ENCODE data around the gene PCSK6. TPM values are rescaled to one million over a fixed set of nuclear protein-coding genes. Genes with fewer than 3 reads are reported as not detected.

PCSK6 gene
- total and polyA plus RNA-seq, 8 donors: 2.8 to 91.5 (median 17.8) TPM

DNA sequence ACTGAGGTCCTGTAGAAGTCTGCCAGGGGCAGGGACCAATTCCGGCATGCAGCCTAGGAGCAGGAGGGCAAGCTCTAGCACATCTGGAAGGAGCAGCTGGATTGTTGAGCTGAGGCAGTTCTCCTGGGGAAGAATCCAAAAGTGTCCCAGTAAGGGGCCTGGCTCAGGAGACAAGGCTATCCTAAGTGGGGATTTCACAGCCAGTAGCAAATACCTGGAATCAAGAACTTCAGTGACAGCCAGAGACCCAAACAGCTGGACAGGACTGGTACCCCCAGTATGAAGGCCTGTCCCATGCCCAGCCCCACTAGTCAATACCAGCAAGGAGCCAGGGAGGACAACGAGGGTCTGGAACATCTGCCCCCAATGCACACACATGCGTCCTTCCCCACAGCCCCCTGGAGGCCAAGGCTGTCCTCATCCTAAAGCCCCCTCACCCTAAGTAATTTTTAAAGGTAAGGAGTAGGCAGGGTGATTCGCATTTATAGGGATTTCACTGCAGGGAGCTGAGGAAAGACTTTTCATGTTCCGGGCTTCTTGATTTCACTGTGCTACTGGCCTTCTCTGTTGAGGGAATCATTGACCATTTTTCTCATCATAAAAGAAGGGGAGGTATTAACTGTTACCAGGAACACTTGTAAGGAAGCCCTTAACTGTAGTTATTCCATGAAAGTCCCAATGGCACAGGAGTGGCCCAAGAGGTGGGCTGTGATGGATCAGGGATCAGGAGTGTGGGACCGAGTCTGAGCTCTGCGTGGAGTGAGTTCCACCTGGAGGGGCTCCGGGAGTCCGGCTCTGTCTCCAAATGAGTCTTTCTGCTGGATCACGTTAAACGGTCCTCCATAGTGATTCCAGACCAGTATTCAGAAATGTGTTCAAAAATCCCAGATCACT, 235.1 kb downstream of the PCSK6 start:
- TF ChIP-seq EP300 (IDR thresholded peaks at IDR 0.05): no peak
- no peak for TF ChIP-seq POLR2A (IDR thresholded peaks at IDR 0.05)
- no peak for TF ChIP-seq POLR2AphosphoS5 (IDR thresholded peaks at IDR 0.05)
- no peak for TF ChIP-seq CTCF (IDR thresholded peaks at IDR 0.05)
- H3K4me1 ChIP-seq: peaks cover 18 to 46% (median 36%) of the 10 kb centered on the region in 4 donors
- no peak overlapping the region for H3K4me3 ChIP-seq
- no peaks in the 10 kb centered on the region for H3K9me3 ChIP-seq
- DNase-seq: no peak
- no peak overlapping the region for H3K27ac ChIP-seq
- no peaks in the 10 kb centered on the region for H3K27me3 ChIP-seq
- no peaks in the 10 kb centered on the region for H3K36me3 ChIP-seq
- WGBS, 5 donors: 89 to 93% (median 91%) methylated on average over 11 of the region's 11 CpGs
- intact Hi-C loops (cut with DNase I; ENCODE audit: low total_unique reads): loop anchor here (5.0 kb wide), 1 partner anchor 167 kb away; no protein-coding TSS in a partner anchor

Other genes with a start within 250 kb of the PCSK6 start
- gene CHSY1, start 237.7 kb downstream of the PCSK6 start, total RNA-seq: 10 to 100 TPM; 20.7 to 57.1 (median 35.1) TPM
- 10 to 100 TPM in 1 of 3 donors, 1 to 10 TPM in 2; 4.7 to 11.8 (median 9.0) TPM for gene CHSY1, start 237.7 kb downstream of the PCSK6 start, polyA plus RNA-seq
- gene SELENOS, start 212.2 kb downstream of the PCSK6 start, total RNA-seq: 100 to 1,000 TPM in 1 of 5 donors, 10 to 100 TPM in 4; 71.7 to 184 (median 86.9) TPM
- 10 to 100 TPM; 37.4 to 67.2 (median 62.9) TPM for gene SELENOS, start 212.2 kb downstream of the PCSK6 start, polyA plus RNA-seq
- gene SNRPA1, start 194.5 kb downstream of the PCSK6 start, total RNA-seq: 10 to 100 TPM in 4 of 5 donors, 1 to 10 TPM in 1; 3.5 to 75.6 (median 32.1) TPM
- 10 to 100 TPM; 58.9 to 61.7 (median 59.1) TPM for gene SNRPA1, start 194.5 kb downstream of the PCSK6 start, polyA plus RNA-seq
- gene TM2D3, start 162.7 kb upstream of the PCSK6 start, total RNA-seq: 100 to 1,000 TPM in 1 of 5 donors, 10 to 100 TPM in 4; 20.4 to 128 (median 63.0) TPM
- gene TM2D3, start 162.7 kb upstream of the PCSK6 start, polyA plus RNA-seq: 10 to 100 TPM; 23.7 to 34.6 (median 24.1) TPM
- gene TARS3, start 234.8 kb upstream of the PCSK6 start, total RNA-seq: 10 to 100 TPM in 4 of 5 donors, 1 to 10 TPM in 1; 5.4 to 53.1 (median 26.5) TPM
- 1 to 10 TPM; 3.4 to 5.0 (median 4.7) TPM for gene TARS3, start 234.8 kb upstream of the PCSK6 start, polyA plus RNA-seq

Measured in stomach (tissue), 9 donors.